Neural crest cell (in vitro differentiated cells): ENCODE data around the gene APPL2. TPM values are rescaled to one million over a fixed set of nuclear protein-coding genes. Genes with fewer than 3 reads are reported as not detected.

Experiments
- DNase-seq: peaks from one replicate; pipeline ENCODE4 v3.0.0; 2021; ENCODE audit warnings: low read depth, mixed read lengths, low spot score
- H3K27ac Mint-ChIP-seq: one replicate; pipeline ENCODE4 v1.8.0; 2021; ENCODE audit warnings: mild to moderate bottlenecking, mixed read lengths; ENCODE audit not compliant: unreplicated experiment
- H3K27me3 Mint-ChIP-seq: 2 replicates; pipeline ENCODE4 v1.8.0; 2021; ENCODE audit warnings: low read depth, mild to moderate bottlenecking, mixed read lengths
- H3K36me3 Mint-ChIP-seq: 2 replicates; pipeline ENCODE4 v1.8.0; 2021; ENCODE audit warnings: low read depth, mild to moderate bottlenecking, mixed read lengths
- H3K4me1 Mint-ChIP-seq: 2 replicates; pipeline ENCODE4 v1.8.0; 2021; ENCODE audit warnings: mixed read lengths
- H3K4me3 Mint-ChIP-seq: one replicate; pipeline ENCODE4 v1.8.0; 2021; ENCODE audit warnings: mild to moderate bottlenecking, mixed read lengths
- H3K9me3 Mint-ChIP-seq: 2 replicates; pipeline ENCODE4 v1.8.0; 2021; ENCODE audit warnings: mixed read lengths
- total RNA-seq: library from RNA; stranded (reverse); gene quantifications from 2 replicates; pipeline ENCODE4 v1.2.1, GENCODE V29; 2021
- TF ChIP-seq, protein P1 (sequence below): fragments of 200-600 bp; sonication (generic); conservative IDR thresholded peaks from 2 replicates; pipeline ENCODE4 v1.5.0; 2021; ENCODE audit warnings: antibody characterized with exemption, mild to moderate bottlenecking

Gene APPL2
- total RNA-seq, 1 donor from 2014 or later, result 51.8 TPM

DNA sequence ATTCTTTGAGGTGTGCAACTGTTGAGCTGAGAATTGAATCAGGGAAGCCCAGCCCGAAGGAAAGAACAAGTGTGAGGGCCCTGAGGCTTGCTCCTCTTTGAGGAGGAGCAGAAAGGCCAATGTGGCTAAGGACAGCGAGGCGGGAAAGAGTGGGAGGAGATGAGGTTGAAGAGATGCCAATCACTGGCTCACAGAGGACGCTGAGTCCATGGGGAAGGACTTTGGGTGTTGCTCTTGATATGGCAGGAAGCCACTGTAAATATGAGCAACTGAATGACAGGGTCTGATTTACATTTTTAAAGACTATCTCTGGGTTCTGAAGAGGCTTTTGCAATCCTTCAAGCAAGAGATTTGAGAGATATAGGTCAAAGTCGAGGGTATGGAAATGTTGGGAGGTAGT is 3.3 kb upstream of the APPL2 start:
- H3K4me1 Mint-ChIP-seq, result peaks cover 18% of the 10 kb centered on the region
- no peak overlapping the region for H3K4me3 Mint-ChIP-seq

DNA sequence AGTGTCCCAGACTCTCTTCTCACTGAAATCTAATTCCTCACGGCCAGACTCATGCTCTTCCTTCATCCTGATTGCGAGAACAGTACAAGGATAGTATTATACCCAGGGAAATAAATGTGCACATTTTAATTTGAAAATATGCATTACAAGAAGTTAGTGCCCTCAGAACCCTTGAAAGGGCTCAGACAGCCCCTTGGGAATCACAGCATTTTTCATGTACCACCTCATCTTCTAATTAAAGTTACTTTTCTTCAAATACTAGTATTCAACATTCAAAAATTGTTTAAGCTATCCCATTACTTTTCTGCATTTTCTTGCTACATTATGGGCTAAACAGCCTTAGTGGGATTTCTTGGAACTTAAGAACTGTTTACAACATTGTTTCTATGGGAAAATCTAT is 1.7 kb upstream of the APPL2 start:
- Mint-ChIP-seq H3K27me3 (no peaks in the 10 kb centered on the region), H3K4me1 (peaks cover 34% of the 10 kb centered on the region), H3K27ac (no peak overlapping the region), H3K9me3 (no peaks in the 10 kb centered on the region), H3K36me3 (no peaks in the 10 kb centered on the region), H3K4me3 (no peak overlapping the region)
- no peak for DNase-seq
- TF ChIP-seq, protein P1, sequence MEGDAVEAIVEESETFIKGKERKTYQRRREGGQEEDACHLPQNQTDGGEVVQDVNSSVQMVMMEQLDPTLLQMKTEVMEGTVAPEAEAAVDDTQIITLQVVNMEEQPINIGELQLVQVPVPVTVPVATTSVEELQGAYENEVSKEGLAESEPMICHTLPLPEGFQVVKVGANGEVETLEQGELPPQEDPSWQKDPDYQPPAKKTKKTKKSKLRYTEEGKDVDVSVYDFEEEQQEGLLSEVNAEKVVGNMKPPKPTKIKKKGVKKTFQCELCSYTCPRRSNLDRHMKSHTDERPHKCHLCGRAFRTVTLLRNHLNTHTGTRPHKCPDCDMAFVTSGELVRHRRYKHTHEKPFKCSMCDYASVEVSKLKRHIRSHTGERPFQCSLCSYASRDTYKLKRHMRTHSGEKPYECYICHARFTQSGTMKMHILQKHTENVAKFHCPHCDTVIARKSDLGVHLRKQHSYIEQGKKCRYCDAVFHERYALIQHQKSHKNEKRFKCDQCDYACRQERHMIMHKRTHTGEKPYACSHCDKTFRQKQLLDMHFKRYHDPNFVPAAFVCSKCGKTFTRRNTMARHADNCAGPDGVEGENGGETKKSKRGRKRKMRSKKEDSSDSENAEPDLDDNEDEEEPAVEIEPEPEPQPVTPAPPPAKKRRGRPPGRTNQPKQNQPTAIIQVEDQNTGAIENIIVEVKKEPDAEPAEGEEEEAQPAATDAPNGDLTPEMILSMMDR, result no peak

More for the DNA sequence above, 3.3 kb upstream of the APPL2 start:
- H3K36me3 Mint-ChIP-seq, result no peaks in the 10 kb centered on the region
- DNase-seq, result no peak
- H3K27me3 Mint-ChIP-seq, result no peaks in the 10 kb centered on the region
- H3K27ac Mint-ChIP-seq, result no peak overlapping the region
- TF ChIP-seq, protein P1, result no peak
- H3K9me3 Mint-ChIP-seq, result no peaks in the 10 kb centered on the region

DNA sequence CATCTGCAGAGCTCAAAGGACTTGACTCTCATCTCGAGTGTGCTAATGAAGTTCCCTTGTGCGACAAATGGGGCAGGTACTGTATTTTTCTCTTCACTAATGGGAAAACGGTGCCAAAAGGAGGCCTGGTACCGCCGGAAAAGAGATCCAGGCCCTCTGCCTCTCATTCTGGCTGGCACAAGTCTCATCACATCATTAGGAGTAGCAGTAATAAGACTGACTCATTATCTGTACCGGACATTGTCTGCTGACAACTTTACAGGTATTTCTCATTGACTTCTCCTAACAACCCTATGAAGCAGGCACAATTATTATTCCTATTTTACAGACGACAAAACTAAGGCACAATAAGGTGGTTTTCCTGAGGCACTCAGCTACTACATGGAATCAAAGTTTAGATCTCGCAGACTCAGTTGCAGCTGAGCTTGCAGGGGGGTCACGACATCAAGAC is 668 bp downstream of the APPL2 start:
- no peaks in the 10 kb centered on the region for H3K36me3 Mint-ChIP-seq
- H3K27me3 Mint-ChIP-seq, result no peaks in the 10 kb centered on the region
- H3K4me3 Mint-ChIP-seq, result peak overlapping the region; percentile 95
- no peak for DNase-seq
- peak overlapping the region; percentile 91 for H3K27ac Mint-ChIP-seq
- no peaks in the 10 kb centered on the region for H3K9me3 Mint-ChIP-seq
- TF ChIP-seq, protein P1, result no peak
- H3K4me1 Mint-ChIP-seq, result peaks cover 58% of the 10 kb centered on the region

DNA sequence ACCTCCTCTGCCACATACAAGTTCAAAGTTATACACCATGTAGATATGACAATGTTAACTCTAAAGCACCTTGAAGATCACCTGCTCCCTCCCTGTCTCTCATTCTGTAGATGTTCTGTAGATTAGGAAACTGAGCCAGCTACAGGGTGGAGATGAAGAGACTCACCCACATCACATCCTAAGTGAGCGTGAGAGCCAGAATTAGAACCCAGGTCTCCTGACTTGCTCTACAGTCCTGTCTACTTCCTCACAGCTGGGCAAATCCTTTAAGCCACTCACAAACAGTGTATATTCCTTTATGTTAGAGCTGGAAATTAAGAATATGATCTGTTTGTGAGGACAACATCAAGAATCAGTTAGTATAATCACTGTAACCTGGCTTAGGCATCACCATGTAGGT is 1.8 kb downstream of the APPL2 start:
- H3K36me3 Mint-ChIP-seq, result no peaks in the 10 kb centered on the region
- no peak for DNase-seq
- H3K4me1 Mint-ChIP-seq, result peaks cover 62% of the 10 kb centered on the region
- TF ChIP-seq, protein P1, result no peak
- H3K27ac Mint-ChIP-seq, result no peak overlapping the region
- peak overlapping the region; percentile 95 for H3K4me3 Mint-ChIP-seq
- H3K27me3 Mint-ChIP-seq, result no peaks in the 10 kb centered on the region
- H3K9me3 Mint-ChIP-seq, result no peaks in the 10 kb centered on the region

DNA sequence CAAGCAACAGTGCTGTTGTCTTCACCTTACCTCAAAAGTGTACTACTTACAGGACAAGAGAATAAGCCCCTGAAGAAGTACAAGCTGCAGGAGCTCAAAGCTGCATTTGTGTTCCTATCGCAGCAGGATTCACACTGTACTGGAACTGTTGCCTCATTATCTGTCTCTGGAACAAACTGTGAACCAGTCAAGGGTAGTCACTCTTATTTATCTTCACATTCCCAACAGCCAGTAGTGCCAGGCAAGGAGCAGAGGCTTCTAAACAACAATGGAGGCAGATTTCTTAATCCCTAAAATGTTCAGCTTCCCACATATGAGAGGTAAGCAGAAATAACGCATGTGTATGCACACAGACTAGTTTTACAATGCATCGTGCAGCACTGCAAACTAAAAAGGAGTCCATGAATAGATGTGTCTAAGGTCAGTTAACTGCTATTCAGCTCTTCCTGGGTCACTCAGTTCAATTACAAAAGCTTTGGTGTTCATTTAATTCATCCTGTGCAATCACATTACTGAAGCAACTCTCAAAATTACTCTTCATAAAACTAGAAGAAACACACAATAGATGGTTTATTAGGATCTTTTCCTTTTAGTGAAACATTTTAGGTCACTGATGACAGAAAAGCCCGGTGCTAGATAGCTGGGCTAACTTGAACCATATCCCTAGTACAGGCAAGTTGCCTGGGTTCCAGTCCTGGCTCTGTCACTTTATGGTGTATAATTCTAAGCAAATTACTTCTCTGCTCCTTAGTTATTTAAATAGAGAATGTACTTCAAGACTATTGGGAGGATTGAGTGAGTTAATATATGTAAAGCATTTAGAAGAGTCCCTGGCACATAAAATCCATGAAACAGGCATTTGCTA is 2.7 kb downstream of the APPL2 start:
- H3K27ac Mint-ChIP-seq, result peak overlapping the region; percentile 1
- H3K27me3 Mint-ChIP-seq, result no peaks in the 10 kb centered on the region
- H3K36me3 Mint-ChIP-seq, result no peaks in the 10 kb centered on the region
- TF ChIP-seq, protein P1, result no peak
- H3K4me3 Mint-ChIP-seq, result peak overlapping the region; percentile 95
- no peaks in the 10 kb centered on the region for H3K9me3 Mint-ChIP-seq
- H3K4me1 Mint-ChIP-seq, result peaks cover 72% of the 10 kb centered on the region
- DNase-seq, result no peak
